GM12878 (cell line): Measurements from ENCODE around the gene LSM3.

Experiments used
- CHD4 ChIP-seq: fragments of 200-600 bp; sonication (generic); IDR thresholded peaks from 2 replicates; pipeline ENCODE4 v1.6.1; 2016; ENCODE audit warnings: mild to moderate bottlenecking
- CREM ChIP-seq: IDR thresholded peaks from 2 replicates; pipeline ENCODE4 v1.6.1; 2014; ENCODE audit warnings: antibody characterized with exemption, low read depth
- CTCF ChIP-seq, 3 experiments: IDR thresholded peaks in 2 of 3; conservative IDR thresholded peaks in 1 of 3; 2 replicates each; pipeline ENCODE4 v1.5.1; 2011; ENCODE audit warnings: low read depth in 3 of 3, low read length in 3 of 3, mild to moderate bottlenecking in 3 of 3, control low read depth in 2 of 3, moderate library complexity in 2 of 3, inconsistent platforms in 1 of 3, mixed read lengths in 1 of 3; ENCODE audit not compliant: control insufficient read depth in 2 of 3, insufficient read depth in 1 of 3; ENCODE audit errors: extremely low read depth in 1 of 3
- ESRRA ChIP-seq: IDR thresholded peaks from 2 replicates; pipeline ENCODE4 v1.6.1; 2012; ENCODE audit warnings: mild to moderate bottlenecking, low read length, improper control_type of control experiment
- IKZF2 ChIP-seq, 2 experiments: fragments of 450-650 bp; IDR thresholded peaks; 2 replicates each; pipeline ENCODE4 v1.6.1; 2017; ENCODE audit warnings: mild to moderate bottlenecking in 2 of 2, moderate library complexity in 2 of 2
- POLR2AphosphoS5 ChIP-seq: IDR thresholded peaks from 2 replicates; pipeline ENCODE4 v1.6.1; 2011; ENCODE audit warnings: mild to moderate bottlenecking, low read length, inconsistent platforms
- RFX5 ChIP-seq: IDR thresholded peaks from 2 replicates; pipeline ENCODE4 v1.6.1; 2011; ENCODE audit warnings: low read depth, low read length, improper control_type of control experiment
- SRF ChIP-seq, 2 experiments: IDR thresholded peaks; 2 replicates each; pipeline ENCODE4 v1.6.1; 2011; ENCODE audit warnings: low read depth in 2 of 2, low read length in 2 of 2, mild to moderate bottlenecking in 1 of 2, moderate library complexity in 1 of 2
- SUZ12 ChIP-seq: fragments of 200-600 bp; sonication (generic); IDR thresholded peaks from one replicate; pipeline ENCODE4 v1.6.1; 2018; ENCODE audit warnings: antibody characterized with exemption, mild to moderate bottlenecking; ENCODE audit not compliant: unreplicated experiment
- ZBED1 ChIP-seq: IDR thresholded peaks from 2 replicates; pipeline ENCODE4 v1.6.1; 2016; ENCODE audit warnings: borderline replicate concordance
- ZBTB11 ChIP-seq: fragments of 450-650 bp; formaldehyde crosslinking; IDR thresholded peaks from 2 replicates; pipeline ENCODE4 v1.5.0; 2022; ENCODE audit warnings: mild to moderate bottlenecking, missing genetic modification characterization

GRCh38 chr3:14220933-14221332 is 42.3 kb downstream of the LSM3 start:
- TF ChIP-seq IKZF2 (IDR thresholded peaks at IDR 0.05): no peak
- TF ChIP-seq ZBED1: no peak
- no peak for TF ChIP-seq CREM
- TF ChIP-seq ESRRA: no peak
- TF ChIP-seq RFX5: no peak
- TF ChIP-seq ZBTB11 (CRISPR knock-in tag): no peak
- no peak for TF ChIP-seq POLR2AphosphoS5
- TF ChIP-seq CHD4: no peak
- no peak for TF ChIP-seq CTCF (IDR thresholded peaks at IDR 0.05 in 2 of 3, conservative IDR thresholded peaks at IDR 0.05 in 1 of 3; ENCODE audit: control insufficient read depth in 2 of 3, extremely low read depth in 1 of 3, insufficient read depth in 1 of 3, low read depth in 3 of 3, low read length in 3 of 3)
- no peak for TF ChIP-seq SUZ12
- TF ChIP-seq SRF (IDR thresholded peaks at IDR 0.05; ENCODE audit: low read depth in 2 of 2, low read length in 2 of 2): no peak
